Stimulated activated CD8-positive, alpha-beta memory T cell treated with anti-CD3 and anti-CD28 coated beads, Interleukin-7, amount 100 ng/mL, for 48 hours (primary cell): Measurements from ENCODE around the gene RPL36.

Source experiments
- DNase-seq, 2 donors: peaks; one replicate each; pipeline ENCODE4 v3.0.0-alpha.2; 2020; ENCODE audit warnings: low read depth in 1 of 2; ENCODE audit errors: extremely low read depth in 1 of 2

RPL36 gene

DNA sequence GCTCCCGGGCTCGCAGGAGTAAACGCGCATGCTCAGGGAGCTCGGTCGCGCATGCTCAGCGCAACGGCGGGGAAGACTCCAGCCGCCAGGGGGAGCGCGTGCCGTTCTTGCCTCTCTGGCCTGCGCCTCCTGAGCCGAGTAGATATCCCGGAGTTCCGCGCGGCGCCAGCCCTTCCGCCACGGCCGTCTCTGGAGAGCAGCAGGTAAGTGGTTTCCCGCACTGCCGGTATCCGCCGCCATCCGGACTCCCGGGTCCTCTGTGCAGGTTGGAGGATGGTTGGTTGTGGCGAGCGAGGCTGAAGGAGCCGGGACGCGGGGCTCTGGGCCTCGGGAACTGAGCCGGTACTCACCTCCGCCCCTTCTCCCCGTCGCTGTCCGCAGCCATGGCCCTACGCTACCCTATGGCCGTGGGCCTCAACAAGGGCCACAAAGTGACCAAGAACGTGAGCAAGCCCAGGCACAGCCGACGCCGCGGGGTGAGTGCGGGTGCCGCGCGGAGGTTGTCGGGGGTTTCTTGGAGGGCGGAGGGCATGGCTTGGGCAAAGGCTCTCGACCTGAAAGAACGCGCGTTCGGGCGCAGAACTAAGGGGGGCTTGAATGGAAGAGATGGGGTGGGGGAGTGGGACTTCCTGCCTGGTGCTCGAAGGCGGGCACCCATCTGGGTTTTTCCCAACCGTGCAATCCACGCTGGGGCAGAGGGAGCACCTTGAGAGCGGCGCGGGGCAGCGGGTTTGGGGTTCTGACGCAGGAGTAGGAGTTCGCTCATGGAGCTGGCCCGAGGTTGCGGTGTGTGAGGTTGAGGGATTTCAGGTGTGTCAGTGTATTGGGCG is at the start of gene RPL36:
Gene RPL36 (plus strand): TSS at position 171 of the 830 bp plus-strand sequence. CDS start 213 bp downstream, at position 384.
- peak; percentile 95 for DNase-seq

DNA sequence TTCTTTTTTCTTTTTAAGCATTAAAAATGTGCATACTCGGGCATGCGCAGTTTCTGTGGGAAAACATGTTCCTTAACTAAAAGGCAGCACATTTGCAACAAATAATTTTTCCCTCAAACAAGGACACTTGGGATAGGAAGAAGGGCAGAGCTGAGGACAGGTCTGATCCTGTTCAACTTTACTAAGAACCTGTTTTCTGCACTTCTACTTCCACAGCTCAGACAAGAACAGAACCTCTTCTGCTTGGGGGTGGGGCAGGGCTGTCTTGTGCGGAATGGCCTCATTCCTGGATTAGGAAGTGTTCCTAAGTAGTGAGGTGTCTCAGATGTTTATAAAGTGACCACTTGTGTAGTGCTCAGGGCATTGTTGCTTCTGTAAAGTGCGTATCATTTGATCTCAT is 48.9 kb upstream of the RPL36 start:
- DNase-seq: no peak

DNA sequence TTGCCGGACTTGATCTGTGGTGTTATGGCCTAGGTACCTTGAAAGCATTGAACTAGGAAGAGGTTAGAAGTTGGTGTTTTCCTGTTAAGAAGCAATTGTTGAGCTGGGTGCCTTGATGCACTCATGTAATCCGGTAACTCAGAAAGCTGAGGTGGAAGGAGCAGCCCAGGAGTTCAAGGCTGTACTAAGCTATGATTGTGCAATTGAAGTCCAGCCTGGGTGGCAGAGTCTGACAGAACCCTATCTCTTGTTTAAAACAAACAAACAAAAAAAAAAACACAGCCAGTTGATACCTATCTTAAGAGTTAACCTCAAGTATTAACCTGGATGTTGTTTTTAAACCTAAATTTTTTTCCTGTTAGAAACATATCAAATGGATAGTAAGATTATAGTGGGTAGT is 47.9 kb upstream of the RPL36 start:
- DNase-seq: no peak

DNA sequence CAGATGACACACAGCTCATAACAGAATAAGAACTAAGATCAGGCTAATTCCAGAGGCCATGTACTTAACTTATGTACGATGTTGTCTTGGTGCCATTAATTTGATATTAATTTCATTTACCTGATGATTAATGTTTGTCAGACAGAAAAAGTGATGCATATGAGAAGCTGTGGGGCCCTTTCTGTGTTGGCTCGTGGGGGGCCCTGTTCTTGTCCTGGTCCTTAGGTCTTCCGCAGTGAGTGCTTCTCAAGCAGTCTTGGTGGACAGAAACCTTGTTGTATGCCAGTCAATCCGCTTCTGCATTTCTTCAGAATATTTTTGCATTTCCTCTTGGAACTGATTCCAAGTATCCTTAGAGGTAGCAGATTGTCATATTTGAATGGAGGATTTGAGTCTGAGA is 47.0 kb upstream of the RPL36 start:
- no peak for DNase-seq

DNA sequence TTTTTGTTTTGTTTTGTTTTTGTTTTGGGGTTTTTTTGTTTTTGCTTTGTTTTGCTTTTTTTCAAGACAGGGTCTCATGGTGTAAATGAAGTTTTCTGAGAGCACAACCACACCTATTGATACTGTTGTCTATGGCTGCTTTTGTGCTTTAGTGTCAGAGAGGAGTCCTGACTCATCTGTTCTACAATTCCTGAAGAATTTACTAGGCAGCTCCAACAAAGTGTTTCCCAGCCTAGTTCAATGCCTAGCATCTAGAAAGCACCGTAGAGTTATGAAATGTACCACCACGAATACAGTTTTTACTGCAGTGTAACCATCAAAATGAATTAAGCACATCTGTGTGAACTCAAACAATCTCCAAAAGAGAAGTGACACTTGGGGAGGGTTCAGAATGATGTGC is 46.1 kb upstream of the RPL36 start:
- DNase-seq: no peak

DNA sequence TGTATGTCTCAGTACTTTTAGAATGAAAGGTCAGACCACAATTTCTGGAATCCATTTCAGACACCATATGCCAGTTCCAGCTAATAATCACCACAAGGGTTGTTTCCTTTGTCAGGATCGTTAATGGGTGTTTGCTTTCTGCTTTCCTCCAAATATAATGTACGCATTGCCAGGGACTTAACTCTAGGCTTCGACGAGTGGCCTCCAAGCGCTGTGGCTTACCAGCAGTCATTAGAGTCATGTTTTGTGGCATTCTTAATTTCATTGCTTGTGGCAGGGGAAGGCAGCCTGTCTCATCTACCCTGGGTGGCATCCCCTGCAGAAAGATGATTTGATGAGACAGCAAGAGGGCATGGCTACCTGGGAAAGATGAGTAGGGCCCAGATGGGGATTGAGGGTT is 44.7 kb upstream of the RPL36 start:
- DNase-seq: no peak

DNA sequence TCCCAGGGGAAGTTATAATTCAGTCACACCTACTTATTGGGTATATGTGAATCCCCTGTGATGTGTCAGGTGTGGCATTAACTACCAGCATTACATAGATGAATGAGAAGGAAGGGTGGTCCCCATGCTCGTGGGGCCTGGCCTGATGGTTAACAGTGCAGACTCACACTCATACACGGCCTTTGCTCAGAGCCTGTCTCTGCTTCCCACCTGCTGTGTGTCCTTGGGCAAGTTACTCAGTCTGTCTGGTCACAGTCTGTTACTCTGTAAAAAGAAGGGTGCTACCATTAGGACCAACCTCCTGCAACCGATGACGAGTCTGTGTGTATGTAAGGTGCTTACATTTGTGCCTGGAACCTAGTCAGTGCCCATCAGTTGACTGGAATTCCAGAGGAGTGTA is 43.4 kb upstream of the RPL36 start:
- no peak for DNase-seq

DNA sequence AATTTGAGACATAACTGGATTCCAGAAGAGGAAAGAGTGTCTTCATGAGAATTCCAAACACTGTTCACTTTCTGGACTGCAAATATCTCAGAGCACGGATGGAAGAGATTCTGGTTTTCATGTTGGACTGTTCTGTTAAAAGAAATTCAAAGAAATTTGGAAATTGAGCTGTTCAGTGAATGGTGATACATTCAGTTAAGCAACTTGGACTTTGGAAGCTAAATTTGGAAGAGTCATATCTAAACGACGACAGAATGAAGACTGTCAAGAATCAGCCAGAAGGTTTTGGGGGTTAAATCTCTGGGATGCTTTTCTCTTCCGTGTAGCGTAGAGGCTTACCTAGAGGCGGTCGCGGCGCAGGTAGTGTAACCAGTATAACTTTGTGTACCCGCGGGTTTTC is 41.6 kb upstream of the RPL36 start:
- no peak for DNase-seq

DNA sequence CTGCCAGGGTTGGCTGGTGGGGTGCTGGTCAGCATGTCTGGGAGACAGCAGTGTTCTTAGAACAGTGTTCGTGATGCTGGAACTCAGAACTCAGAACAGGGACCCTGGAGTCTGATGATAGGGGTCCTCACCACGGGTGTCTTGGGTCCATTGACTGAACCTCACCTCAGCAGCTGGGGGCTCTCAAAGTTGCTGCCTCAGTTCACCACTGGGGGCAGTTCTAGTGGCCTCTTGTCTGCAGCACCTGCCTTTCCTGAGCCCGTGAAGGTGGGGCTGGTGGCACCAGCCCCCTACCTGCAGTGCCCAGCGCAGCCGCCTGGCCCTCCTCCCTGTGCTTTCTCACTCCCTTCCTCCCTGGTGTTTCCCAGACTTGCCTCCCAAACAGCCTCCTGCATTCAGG is 38.7 kb upstream of the RPL36 start:
- DNase-seq: no peak

DNA sequence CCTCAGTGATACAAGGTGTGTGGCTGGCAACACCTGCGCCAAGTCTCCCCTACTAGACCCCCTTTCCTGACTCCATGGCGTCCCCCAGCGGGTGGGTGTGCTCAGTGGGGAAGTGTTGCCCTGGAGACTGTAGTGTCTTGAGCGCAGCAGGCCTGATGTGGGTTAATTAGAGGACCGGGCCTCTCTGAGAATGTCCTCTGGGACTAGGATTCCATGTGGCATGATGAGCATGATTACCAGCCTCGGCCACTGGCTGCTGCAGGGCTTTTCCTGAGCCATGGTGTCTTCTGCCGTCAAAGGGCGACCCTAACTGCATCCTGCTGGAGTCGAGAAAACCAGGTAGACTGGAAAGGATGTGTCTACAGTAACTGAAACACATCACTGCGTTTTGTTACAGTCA is 37.8 kb upstream of the RPL36 start:
- no peak for DNase-seq

DNA sequence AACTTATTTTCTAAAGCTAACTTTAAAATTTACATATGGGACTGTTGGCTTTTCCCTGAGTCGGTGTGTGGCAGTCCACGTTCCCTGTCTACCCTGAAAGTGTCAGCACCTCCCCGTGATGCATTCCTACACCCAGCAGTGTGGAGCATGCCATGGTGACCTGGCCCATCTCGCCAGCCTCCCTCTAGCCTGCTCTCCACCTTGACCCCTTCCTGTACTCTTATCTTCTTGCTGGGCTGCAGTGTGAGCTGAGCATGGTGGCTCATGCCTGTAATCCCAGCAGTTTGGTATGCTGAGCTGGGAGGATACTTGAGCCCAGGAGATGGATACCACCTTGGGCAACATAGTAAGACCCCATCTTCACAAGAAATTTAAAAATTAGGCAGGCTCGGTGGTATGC is 35.2 kb upstream of the RPL36 start:
- no peak for DNase-seq

DNA sequence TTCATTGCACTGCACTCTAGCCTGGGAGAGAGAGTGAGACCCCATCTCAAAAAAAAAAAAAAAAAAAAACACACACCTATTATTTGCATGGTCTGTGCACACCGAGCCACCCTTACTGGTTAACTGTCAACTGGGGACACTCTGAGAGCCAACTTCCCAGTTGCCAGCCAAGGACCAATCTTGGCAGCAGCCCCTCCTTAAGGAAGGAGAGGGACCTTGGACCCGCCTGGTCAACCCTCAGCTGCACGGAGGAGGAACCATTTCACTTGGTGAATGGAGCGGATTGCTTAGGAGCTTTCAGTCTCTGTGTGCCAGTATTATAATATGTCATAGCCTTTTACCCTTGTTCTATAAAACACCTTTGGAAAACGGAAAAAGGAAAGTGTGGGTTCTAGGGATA is 34.7 kb upstream of the RPL36 start:
- DNase-seq: no peak

DNA sequence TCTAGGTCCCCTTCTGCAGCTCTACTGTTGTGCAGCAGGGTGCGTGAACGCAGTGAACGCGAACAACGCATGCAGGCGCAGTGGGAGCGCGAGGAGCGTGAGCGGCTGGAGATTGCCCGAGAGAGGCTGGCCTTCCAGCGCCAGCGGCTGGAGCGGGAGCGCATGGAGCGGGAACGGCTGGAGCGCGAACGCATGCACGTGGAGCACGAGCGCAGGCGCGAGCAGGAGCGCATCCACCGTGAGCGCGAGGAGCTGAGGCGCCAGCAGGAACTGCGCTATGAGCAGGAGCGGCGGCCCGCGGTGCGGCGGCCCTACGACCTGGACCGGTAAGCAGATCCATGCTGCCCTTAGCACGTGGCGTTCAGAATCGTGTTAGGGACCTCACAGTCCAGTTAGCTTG is 28.6 kb upstream of the RPL36 start:
- no peak for DNase-seq

DNA sequence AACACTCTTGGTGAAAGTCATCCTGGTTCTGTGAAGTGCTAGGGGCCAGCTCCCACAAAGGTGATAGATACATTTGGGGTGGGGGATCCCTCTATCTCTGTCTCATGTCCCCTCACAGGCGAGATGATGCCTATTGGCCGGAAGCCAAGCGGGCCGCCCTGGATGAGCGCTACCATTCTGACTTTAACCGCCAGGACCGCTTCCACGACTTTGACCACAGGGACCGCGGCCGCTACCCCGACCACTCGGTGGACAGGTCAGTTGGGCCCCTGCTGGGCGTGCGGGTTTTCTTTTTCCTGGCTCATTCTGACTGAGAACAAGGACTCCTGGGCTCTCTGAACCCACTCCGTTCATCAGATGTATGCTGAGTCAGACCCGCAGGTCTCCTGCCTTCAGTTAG is 26.2 kb upstream of the RPL36 start:
- no peak for DNase-seq

DNA sequence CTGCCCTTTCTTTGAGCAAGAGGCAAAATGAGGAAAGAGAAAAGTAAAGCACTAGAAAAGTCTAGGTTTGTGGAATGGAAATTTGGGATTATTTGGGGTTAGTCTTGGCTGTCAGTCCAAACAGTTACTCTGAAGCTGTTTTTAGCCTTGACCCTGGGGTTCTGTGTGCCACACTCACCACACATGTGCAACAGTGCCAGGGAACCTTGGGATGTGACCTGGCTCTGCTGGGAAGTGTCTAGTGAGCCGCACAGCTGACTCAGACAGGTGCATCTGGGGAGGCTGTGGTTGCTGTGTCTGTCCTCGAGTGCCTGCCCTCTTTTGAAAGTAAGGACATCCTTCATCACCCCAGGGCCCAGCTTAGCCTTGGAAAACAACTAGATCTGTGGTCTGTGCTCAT is 25.6 kb upstream of the RPL36 start:
- DNase-seq: no peak

DNA sequence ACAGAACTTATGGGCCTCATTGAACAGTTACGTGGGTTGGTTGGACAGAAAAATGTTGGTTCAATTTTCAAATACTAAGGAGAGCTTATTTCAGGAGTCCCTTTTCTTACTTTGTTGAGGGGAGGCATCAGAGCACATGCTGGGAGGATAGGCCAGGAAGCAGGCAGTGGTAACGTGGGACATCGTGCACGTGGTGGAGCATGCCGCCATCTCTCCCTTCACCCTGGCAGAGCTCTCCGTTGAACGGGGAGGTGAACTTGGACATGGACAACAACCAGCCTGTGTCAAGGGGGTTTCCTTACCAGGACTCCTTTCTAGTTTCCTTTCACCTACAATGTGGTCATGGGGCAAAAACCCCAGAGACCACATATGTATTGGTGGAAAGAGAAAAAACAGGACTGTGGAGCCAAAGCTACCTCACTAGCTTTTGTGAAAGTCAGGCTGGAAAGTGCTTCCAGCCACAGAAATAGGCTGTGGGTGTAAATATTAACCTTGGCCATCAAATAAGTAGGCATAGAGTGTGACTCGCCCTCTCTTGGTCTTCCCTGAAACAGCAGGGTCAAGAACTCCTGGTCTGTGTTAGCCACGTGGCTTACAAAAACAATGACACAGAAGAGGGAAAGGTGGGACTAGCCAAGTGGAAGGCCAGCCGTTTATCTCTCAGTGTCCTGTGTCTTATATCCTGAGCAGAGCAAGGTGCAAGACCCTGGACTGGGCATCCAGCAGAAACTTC is 24.1 kb upstream of the RPL36 start:
- no peak for DNase-seq

DNA sequence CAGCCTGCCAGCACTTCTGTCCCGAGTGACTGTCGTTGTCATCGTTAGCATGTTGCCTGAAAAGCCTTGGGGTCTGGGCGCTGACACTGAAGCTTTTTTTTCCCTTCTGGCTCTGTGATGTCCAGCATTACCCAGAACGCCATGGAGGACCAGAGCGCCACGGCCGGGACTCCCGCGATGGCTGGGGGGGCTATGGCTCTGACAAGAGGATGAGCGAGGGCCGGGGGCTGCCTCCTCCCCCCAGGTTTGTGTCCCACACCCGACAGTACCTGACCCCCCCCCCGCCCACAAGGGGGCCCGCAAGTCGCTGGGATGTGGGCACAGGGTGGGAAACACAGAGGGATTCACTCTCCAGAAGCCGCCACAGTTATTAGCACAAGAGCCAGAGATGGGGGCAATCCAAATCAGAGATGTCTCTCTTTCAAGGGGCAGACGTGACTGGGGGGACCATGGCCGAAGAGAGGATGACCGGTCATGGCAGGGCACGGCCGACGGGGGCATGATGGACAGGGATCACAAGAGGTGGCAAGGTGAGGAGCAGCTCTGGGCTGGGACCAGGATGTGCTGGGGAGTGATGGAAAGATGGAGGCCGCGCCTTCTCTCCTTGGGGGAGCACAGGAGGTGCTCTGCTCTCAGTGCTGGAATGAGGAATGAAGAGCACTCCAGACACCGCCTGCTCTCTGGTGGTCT is 23.0 kb upstream of the RPL36 start:
- no peak for DNase-seq

DNA sequence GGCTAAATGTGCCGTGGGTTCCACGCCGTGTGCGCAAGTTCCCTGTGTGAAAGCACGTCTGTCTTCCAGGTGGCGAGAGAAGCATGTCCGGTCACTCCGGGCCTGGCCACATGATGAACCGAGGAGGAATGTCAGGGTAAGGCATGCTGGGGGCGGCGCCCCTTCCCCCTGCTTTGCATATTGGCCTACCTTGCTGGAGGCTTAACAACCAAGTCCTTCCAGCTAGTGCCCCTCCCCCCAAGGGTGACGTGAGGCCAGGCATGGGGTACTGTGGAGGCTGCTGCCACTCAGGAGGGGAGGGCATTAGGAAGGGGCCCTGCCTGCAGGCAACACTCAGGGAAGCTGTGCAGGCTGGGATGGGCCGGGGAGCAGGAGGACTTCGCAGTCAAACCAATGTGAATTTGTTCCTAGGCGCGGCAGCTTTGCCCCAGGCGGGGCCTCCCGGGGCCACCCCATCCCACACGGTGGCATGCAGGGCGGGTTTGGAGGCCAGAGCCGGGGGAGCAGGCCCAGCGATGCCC is 22.3 kb upstream of the RPL36 start:
- DNase-seq: no peak

DNA sequence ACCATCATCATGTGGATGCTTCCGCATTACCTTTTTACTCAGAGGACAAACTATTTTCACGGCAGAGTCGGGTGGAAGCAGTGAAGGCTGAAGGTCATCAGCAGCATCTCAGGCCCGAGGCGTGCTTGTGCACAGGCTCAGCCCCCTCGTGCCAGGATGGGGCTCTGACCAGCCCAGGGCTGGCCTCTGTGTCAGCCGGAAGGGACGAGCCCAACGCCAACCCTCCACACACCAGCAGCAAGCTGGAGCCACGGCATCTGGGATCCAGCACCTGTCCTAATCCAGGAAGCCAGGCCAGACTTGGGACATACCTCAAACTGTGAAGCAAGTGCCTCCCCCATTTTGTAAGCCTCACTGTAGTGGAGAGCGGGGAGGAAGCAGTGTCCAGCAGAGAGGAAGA is 20.9 kb upstream of the RPL36 start:
- no peak for DNase-seq

DNA sequence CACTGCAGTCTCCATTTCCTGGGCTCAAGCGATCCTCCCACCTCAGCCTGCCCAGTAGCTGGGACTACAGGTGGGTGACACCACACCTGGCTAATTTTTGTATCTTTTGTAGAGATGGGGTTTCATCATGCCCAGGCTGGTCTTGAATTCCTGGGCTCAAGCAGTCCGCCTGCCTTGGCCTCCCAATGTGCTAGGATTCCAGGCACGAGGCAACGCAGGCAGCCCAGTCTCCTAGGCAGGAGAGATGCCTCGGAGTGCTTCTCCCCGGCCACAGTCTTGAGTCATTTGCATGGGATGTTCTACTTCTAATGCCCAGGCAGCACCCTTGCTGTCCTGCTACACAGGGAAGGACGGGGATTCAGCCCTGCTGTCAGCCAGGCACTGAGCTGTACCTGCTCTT is 18.5 kb upstream of the RPL36 start:
- no peak for DNase-seq

DNA sequence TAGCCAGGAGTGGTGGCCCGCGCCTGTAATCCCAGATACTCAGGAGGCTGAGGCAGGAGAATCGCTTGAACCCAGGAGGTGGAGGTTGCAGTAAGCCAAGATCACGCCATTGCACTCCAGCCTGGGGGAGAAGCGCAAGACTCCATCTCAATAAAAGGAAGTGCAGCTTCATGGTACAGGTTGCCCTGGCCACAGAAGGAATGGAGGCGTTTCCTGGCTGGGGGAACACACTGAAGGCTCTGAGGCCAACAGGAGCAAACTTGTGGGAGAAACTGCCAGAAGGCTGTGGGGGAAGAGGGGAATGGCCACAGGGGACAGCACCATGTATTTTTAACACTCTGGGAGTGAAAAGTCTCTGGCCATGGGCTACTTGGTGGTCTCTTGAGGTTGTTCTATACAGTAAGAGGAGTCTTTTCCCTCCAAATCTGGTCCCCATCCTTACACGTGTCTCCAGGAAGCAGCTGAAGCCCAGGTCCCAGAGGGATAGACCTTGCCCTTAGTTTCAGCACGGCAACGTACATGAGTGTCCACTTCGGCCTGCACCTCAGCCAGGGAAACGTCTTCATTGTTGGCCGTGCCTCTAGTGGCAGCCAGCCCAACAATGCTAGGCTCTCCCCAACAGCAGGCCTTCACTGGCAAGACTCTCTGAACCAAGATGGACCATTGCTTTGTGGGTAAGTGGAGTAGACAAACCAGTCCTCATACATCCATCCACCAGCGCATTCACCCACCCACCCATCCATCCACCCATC is 17.2 kb upstream of the RPL36 start:
- no peak for DNase-seq
